Measurements from ENCODE around the gene POMGNT2.

The POMGNT2 gene

DNA sequence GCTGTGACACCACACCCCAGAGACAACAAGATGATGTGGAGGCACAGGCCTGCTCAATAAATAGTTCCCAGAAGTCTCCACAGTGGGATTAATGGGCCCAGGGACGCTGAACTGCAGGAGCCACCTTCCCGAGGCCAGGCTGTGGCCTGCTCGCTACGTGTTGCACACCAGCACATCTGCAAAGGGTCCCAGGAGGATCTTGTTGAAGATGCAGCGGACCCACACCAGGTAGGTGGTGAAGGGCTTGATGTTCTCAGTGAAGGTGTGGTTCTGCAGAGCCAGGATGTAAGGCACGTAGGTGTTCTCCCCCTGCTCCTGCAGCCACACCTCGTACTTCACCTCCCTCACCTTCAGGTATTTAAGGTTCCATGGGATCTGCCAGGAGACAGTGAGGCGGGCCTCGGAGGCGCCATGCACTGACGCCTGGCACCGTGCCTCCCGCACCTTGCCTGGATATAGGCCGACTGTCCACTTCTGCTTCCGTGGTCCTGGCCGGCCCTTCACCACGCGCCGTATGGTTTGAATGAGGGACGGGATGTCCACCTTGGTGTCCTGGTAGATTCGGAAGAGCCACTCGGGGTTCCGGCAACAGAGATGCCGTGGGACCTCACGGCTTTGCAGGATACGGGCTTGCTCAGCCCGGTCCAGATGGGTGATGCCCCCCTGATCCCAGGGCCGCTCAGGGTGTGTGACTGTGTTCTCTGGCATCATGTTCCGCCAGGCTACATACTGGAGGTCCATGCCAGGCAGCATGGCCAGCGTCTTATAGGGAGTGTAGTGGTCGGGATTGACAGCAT lies 26.1 kb downstream of the POMGNT2 start:
- DNase-seq (ENCODE audit: extremely low read depth, insufficient read length): no peak
- TF ChIP-seq CTCF (IDR thresholded peaks at IDR 0.05; ENCODE audit: insufficient read depth, low read length, poor library complexity, severe bottlenecking): no peak
- no peak overlapping the region for H3K4me3 ChIP-seq (replicated peaks; ENCODE audit: low read depth, low read length)
- H3K36me3 ChIP-seq (ENCODE audit: control insufficient read depth, insufficient read depth, low read length): no peaks in the 10 kb centered on the region
- H3K27me3 ChIP-seq (replicated peaks; ENCODE audit: control insufficient read depth, insufficient read depth, low read length): no peaks in the 10 kb centered on the region; the same call in 1 of the 2 replicates

DNA sequence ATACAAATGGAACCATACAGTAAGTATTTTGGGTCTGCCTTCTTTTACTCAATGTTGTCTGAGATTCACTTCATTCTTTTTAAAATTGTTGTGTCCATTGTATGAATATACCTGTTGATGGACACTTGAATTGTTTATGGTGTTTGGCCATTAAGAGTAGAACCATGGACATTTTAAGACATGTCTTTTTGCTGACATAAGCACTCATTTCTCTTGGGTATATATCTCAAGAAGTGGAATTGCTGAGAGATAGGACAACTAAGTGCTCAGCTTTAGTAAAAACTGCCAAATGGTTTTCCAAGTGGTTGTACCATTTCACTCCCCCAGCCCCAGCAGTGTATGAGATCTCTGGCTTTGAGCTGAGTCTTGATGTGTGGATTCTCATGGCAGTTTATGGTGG lies 28.2 kb downstream of the POMGNT2 start:
- no peak for DNase-seq (ENCODE audit: extremely low read depth, insufficient read length)
- H3K4me3 ChIP-seq (replicated peaks; ENCODE audit: low read depth, low read length): no peak overlapping the region
- no peak for TF ChIP-seq CTCF (IDR thresholded peaks at IDR 0.05; ENCODE audit: insufficient read depth, low read length, poor library complexity, severe bottlenecking)
- H3K27me3 ChIP-seq (replicated peaks; ENCODE audit: control insufficient read depth, insufficient read depth, low read length): no peaks in the 10 kb centered on the region; the same call in 1 of the 2 replicates
- no peaks in the 10 kb centered on the region for H3K36me3 ChIP-seq (ENCODE audit: control insufficient read depth, insufficient read depth, low read length)

GRCh38 chr3:43077261-43077660 lies 28.6 kb downstream of the POMGNT2 start:
- H3K4me3 ChIP-seq (replicated peaks; ENCODE audit: low read depth, low read length): no peak overlapping the region
- no peak for TF ChIP-seq CTCF (IDR thresholded peaks at IDR 0.05; ENCODE audit: insufficient read depth, low read length, poor library complexity, severe bottlenecking)
- no peaks in the 10 kb centered on the region for H3K36me3 ChIP-seq (ENCODE audit: control insufficient read depth, insufficient read depth, low read length)
- H3K27me3 ChIP-seq (replicated peaks; ENCODE audit: control insufficient read depth, insufficient read depth, low read length): no peaks in the 10 kb centered on the region; the same call in 1 of the 2 replicates
- DNase-seq (ENCODE audit: extremely low read depth, insufficient read length): no peak

GRCh38 chr3:43076857-43077256 lies 29.0 kb downstream of the POMGNT2 start:
- H3K4me3 ChIP-seq (replicated peaks; ENCODE audit: low read depth, low read length): no peak overlapping the region
- TF ChIP-seq CTCF (IDR thresholded peaks at IDR 0.05; ENCODE audit: insufficient read depth, low read length, poor library complexity, severe bottlenecking): no peak
- H3K27me3 ChIP-seq (replicated peaks; ENCODE audit: control insufficient read depth, insufficient read depth, low read length): no peaks in the 10 kb centered on the region; the same call in 1 of the 2 replicates
- no peaks in the 10 kb centered on the region for H3K36me3 ChIP-seq (ENCODE audit: control insufficient read depth, insufficient read depth, low read length)
- no peak for DNase-seq (ENCODE audit: extremely low read depth, insufficient read length)

DNA sequence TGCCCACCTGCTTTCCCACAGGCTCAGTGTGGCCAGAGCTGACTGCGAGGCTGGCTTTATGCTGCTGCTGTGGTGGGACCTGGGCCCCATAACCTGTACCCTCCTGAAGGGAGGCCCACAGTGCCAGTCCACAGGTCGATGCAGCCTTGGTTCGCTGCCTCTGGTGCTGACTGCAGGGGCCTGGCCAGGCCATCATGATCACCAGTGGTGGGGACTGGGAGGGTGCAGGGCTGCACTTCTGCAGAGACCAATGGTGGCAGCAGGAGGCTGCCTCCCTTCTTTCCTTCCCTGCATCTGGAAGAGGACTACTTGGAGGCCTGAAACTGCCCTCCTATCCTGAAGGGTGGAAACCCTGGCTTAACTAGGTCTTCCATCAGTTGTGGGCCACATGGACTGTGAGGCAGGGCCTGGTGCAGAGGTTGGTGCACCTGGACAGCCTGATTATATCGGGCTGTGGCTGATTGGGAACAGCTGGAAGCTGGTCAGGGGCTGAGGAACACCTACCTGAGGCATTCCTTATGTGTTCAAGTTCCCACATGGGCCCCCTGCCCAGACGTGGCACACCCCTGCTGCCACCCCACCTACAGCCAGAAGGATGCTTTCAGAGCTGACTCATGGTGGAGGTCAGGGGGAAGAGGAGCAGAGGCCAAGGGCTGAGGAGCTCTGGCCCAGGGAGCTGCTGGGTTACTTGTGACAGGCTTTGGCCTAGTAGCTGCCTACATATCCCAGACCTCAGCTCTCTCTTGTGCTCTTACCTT lies 29.8 kb downstream of the POMGNT2 start:
- H3K36me3 ChIP-seq (ENCODE audit: control insufficient read depth, insufficient read depth, low read length): no peaks in the 10 kb centered on the region
- no peak for DNase-seq (ENCODE audit: extremely low read depth, insufficient read length)
- TF ChIP-seq CTCF (IDR thresholded peaks at IDR 0.05; ENCODE audit: insufficient read depth, low read length, poor library complexity, severe bottlenecking): no peak
- H3K27me3 ChIP-seq (replicated peaks; ENCODE audit: control insufficient read depth, insufficient read depth, low read length): no peaks in the 10 kb centered on the region; the same call in 1 of the 2 replicates
- H3K4me3 ChIP-seq (replicated peaks; ENCODE audit: low read depth, low read length): no peak overlapping the region

Data from GM06990 (cell line).